Aorta (tissue), 5 donors: Measurements from ENCODE around the gene FYN. TPM values are rescaled to one million over a fixed set of nuclear protein-coding genes. Genes with fewer than 3 reads are reported as not detected.
"Not testable (repeated sequence)": the region's sequence is repeated elsewhere in the genome, so short reads cannot be mapped to it uniquely, and the experiment has no call there.

Source experiments
- ATAC-seq: fragments of 200-7000 bp; cut with Tn5 transposase; one replicate; pipeline ENCODE4 v1.9.1; 2022; ENCODE audit warnings: moderate library complexity; ENCODE audit not compliant: low FRiP score
- DNase-seq, 2 donors: peaks; one replicate each; pipeline ENCODE4 v3.0.0-alpha.2; 2020
- H3K27ac ChIP-seq, 2 donors: one replicate each; pipeline ENCODE4 v1.5.1; 2013; ENCODE audit warnings: low read length in 2 of 2, mild to moderate bottlenecking in 2 of 2, moderate library complexity in 2 of 2, control low read depth in 1 of 2, inconsistent platforms in 1 of 2, low read depth in 1 of 2
- H3K27me3 ChIP-seq, 2 donors: one replicate each; pipeline ENCODE4 v1.6.1; 2013; ENCODE audit warnings: control low read depth in 1 of 2, low read length in 1 of 2, mild to moderate bottlenecking in 1 of 2, moderate library complexity in 1 of 2; ENCODE audit not compliant: insufficient read depth in 2 of 2, control insufficient read depth in 1 of 2
- H3K36me3 ChIP-seq, 2 donors: one replicate each; pipeline ENCODE4 v1.6.1; 2013; ENCODE audit warnings: control low read depth in 1 of 2, low read length in 1 of 2, mild to moderate bottlenecking in 1 of 2; ENCODE audit not compliant: insufficient read depth in 2 of 2, control insufficient read depth in 1 of 2
- H3K4me1 ChIP-seq, 2 donors: one replicate each; pipeline ENCODE4 v1.6.1; 2013; ENCODE audit warnings: low read length in 2 of 2, control low read depth in 1 of 2, mild to moderate bottlenecking in 1 of 2, moderate library complexity in 1 of 2; ENCODE audit not compliant: insufficient read depth in 2 of 2, control insufficient read depth in 1 of 2
- H3K4me3 ChIP-seq, 2 donors: one replicate each; pipeline ENCODE4 v1.5.1; 2013; ENCODE audit warnings: low read length in 2 of 2, control low read depth in 1 of 2, mild to moderate bottlenecking in 1 of 2
- H3K9me3 ChIP-seq: one replicate; pipeline ENCODE4 v1.6.1; 2013; ENCODE audit warnings: mild to moderate bottlenecking, low read length; ENCODE audit not compliant: control insufficient read depth
- WGBS, 2 donors: extraction: QIAGEN DNeasy Blood & Tissue Kit; methylation state at CpG; one replicate each; pipeline ENCODE4 v1.1.7; 2013; 5-methylcytosine and 5-hydroxymethylcytosine counted together
- intact Hi-C, 2 donors: fragments of 100-400 bp; cut with DNase I; formaldehyde crosslinking; loops; one replicate each; pipeline versions ENCODE4 v1.14.2 to v1.15.0; 2022
- polyA plus RNA-seq, 2 donors: library from polyadenylated mRNA; stranded (reverse); fragments of 200-250 nt; gene quantifications; one replicate each; pipeline ENCODE4 v1.2.3, GENCODE V29; 2013
- total RNA-seq, 2 donors: library from RNA; stranded (reverse); fragmentation: NEBNext Ultra II Directional; extraction: Animal tissue kit (Norgen Biotek cat#: 25700); gene quantifications; one replicate each; pipeline ENCODE4 v1.2.1, GENCODE V29; 2021
- donor health status: healthy with polysubstance abuse.
- donor health status: Bipolar disorder and iron deficiency.
- donor health status: DM: no; HTN: no; CAD: no.
- donor health status: DM: no; HTN: no; CAD: no.
- donor health status: DM: yes; HTN: yes; CAD: no.

The FYN gene
- total and polyA plus RNA-seq, 4 donors: 31.7 to 162 (median 66.3) TPM

DNA sequence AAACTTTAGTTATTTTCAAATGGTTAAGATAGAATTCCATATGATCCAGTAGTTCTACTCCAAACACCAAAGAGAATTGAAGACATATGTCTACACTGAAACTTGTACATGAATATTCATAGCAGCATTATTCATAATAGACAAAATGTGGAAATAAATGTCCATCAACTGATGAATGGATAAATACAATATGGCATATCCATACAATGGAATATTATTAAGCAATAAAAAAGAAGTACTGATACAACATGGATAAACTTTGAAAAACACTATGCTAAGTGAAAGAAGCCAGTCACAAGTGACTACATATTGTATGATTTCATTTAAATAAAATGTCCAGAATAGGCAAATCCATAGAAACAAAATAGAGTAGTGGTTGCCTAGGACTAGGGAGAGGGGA lies 234.0 kb downstream of the FYN start:
- intact Hi-C loops: no loop called here
- no peak overlapping the region for H3K27ac ChIP-seq
- no peaks in the 10 kb centered on the region for H3K36me3 ChIP-seq
- ATAC-seq: no peak
- H3K4me1 ChIP-seq: no peaks in the 10 kb centered on the region
- no peak for DNase-seq
- H3K27me3 ChIP-seq: no peaks in the 10 kb centered on the region
- H3K9me3 ChIP-seq: no peaks in the 10 kb centered on the region
- no peak overlapping the region for H3K4me3 ChIP-seq

DNA sequence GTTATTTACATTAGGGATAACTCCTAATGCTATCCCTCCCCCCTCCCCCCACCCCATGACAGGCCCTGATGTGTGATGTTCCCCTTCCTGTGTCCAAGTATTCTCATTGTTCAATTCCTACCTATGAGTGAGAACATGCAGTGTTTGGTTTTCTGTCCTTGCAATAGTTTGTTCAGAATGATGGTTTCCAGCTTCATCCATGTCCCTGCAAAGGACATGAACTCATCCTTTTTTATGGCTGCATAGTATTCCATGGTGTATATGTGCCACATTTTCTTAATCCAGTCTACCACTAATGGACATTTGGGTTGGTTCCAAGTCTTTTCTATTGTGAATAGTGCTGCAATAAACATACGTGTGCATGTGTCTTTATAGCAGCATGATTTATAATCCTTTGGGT lies 238.3 kb downstream of the FYN start:
- H3K27me3 ChIP-seq, H3K36me3 ChIP-seq, H3K27ac ChIP-seq, DNase-seq, ATAC-seq, H3K4me3 ChIP-seq, intact Hi-C loops, H3K9me3 ChIP-seq, H3K4me1 ChIP-seq: not testable (repeated sequence)
- WGBS, 2 donors: 88 to 94% methylated on average over 1 of the region's 1 CpG

DNA sequence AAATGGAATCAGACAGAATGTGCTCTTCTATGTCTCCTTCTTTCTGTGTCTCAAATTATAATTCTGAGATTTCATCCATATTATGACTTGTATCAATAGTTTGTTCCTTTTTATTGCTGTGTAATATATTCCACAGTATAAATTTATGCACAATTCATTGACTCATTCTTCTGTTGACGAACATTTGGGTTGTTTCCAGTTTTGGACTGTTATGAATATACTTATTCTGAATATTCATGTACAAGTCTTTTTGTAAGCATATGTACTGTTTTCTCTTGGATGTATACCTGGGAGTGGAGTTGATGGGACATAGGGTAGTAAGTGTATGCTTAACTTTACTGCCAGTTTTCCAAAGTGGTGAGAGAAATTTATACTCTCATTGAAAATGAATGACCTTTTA lies 239.4 kb downstream of the FYN start:
- H3K4me1 ChIP-seq: no peaks in the 10 kb centered on the region
- H3K27ac ChIP-seq: no peak overlapping the region
- no peak for ATAC-seq
- peaks cover 0 to 2% of the 10 kb centered on the region in 2 donors for H3K27me3 ChIP-seq
- DNase-seq: no peak
- no peaks in the 10 kb centered on the region for H3K36me3 ChIP-seq
- H3K9me3 ChIP-seq: no peaks in the 10 kb centered on the region
- 56 to 58% methylated on average over 1 of the region's 1 CpG for WGBS, 2 donors
- H3K4me3 ChIP-seq: no peak overlapping the region
- intact Hi-C loops: no loop called here

DNA sequence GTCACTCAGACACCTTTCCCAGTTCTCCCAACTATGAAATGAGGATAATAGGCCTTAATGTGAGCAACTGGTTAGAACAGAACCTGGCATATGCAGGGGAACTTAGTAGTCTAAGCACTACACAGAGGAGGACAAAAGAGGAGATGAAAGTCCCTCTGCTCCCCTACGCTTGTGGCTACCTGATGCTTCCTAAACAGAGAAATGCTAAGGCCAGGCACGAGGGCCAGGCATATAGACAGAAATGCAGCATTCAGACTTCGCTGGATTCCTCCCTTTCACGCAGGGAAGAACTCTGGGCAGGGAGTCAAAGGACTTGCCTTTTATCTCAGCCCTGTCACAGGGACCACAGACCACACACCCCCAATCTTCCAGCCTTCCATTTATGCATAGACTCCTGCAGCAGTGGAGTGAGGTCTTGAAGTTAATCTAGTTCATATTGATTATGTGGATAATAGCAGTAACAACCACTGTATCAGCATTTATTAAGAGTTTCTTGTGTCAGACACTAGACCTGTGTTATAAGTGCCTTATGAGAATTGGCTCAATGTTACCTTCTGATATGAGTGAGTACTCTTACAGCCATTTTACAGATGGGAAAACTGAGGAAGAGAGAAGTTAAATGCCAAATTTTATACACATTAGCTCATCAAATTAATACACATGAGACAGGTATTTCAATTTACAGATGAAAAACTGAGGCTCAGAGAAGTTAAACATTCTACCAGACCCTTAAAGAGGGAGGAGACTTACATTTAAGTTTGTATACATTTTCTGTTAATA lies 240.6 kb downstream of the FYN start:
- Histone ChIP-seq H3K36me3 (no peaks in the 10 kb centered on the region), H3K4me1 (no peaks in the 10 kb centered on the region), H3K27me3 (peaks cover 0 to 2% of the 10 kb centered on the region in 2 donors), H3K27ac (no peak overlapping the region), H3K9me3 (no peaks in the 10 kb centered on the region), H3K4me3 (no peak overlapping the region)
- DNase-seq: no peak
- no peak for ATAC-seq
- intact Hi-C loops: no loop called here
- WGBS, 2 donors: 94% methylated on average over 4 of the region's 4 CpGs

DNA sequence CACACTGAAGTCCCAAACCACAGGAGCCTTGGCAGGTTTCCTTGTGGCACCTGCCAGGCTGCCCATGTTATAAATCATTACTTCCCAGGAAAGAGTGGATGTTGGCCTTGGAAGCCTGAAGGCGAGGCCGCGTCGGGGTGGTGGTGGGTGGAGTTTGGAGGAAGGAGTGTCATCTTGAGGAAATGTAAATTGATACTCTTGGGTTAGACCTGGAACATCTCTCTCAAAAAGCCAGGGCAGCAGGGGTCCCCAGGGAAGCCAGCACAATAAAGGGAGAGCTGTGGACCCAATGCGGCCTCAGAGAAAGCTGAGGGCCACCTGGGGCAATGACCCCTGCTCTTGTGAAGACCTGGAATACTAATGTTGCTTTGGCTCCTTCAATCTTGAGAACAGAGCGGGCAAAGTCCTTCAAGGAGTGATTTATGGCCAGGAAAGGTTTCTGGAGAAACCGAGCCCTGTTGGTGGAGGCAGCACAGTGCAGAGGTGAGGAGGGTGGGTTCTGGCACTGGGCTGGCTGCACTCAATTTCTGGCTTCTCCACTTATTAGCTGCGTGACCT lies 241.3 kb downstream of the FYN start:
- no peak overlapping the region for H3K27ac ChIP-seq

DNA sequence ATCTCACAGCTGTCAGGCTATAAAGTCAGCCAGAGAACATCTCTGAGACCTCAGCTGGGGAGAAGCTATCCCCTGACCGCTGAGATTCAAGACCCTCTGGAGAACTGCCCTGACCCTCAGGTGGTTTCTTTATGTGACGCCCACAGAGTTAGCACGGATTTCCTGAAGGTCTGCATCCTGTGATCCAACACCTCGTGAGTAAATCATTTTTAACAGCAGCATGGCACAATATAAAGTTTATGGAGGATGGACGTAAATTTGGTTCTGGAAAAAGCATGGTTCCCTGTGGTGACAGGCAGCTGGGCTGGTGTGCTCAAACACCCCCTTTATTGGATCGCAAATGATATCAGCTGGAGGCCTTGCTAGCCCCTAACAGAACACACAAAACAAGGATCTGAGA lies 242.2 kb downstream of the FYN start:
- no peak for DNase-seq

More for the DNA sequence above, 241.3 kb downstream of the FYN start:
- H3K4me3 ChIP-seq: no peak overlapping the region
- 48 to 49% methylated on average over 8 of the region's 8 CpGs for WGBS, 2 donors
- H3K4me1 ChIP-seq: no peaks in the 10 kb centered on the region
- intact Hi-C loops: no loop called here
- ATAC-seq (peak; percentile 7), DNase-seq (no peak)
- peaks cover 0 to 2% of the 10 kb centered on the region in 2 donors for H3K27me3 ChIP-seq
- no peaks in the 10 kb centered on the region for H3K9me3 ChIP-seq
- no peaks in the 10 kb centered on the region for H3K36me3 ChIP-seq

DNA sequence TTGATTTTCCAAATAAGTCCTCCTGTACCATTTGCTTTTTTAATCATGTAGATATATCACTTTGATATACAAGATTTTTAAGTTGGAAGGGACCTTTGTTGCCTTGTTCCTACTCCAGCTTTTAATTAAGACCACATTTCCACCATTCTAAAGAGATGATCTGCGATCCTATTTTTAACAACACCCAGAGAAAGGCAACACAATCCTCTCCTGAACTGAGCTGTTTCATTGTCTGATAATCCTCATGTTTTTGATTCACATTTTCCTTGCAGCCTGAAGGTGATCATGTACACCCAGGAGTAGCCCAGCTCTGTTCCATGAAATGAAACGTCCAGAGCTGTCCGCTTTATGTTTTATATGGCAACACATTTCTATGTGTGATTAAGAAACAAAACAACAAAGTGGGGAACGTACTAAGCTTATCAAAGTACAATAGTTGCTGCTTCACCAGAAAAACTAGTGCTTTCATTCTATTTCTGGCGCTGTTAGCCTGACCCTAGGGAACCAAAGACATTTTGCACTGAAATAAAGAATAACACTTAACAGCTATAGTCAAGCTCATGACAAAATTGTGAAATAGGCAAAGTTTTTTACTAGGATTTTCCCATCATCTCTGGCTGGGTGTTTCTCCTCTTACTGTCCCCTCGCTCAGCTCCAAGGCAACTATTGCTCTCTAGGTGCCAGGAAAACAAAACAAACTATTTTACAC lies 245.0 kb downstream of the FYN start:
- no peak for DNase-seq
- Histone ChIP-seq H3K36me3 (no peaks in the 10 kb centered on the region), H3K27ac (peak overlapping the region; percentile 44 to 74), H3K27me3 (peaks cover 0 to 2% of the 10 kb centered on the region in 2 donors), H3K4me3 (no peak overlapping the region), H3K9me3 (no peaks in the 10 kb centered on the region), H3K4me1 (peaks cover 0 to 6% of the 10 kb centered on the region in 2 donors)
- 6 to 9% methylated on average over 6 of the region's 6 CpGs for WGBS, 2 donors
- intact Hi-C loops: no loop called here
- ATAC-seq: peak; percentile 72

More for the DNA sequence above, 242.2 kb downstream of the FYN start:
- no peak overlapping the region for H3K4me3 ChIP-seq
- H3K36me3 ChIP-seq: no peaks in the 10 kb centered on the region
- H3K4me1 ChIP-seq: no peaks in the 10 kb centered on the region
- no peak overlapping the region for H3K27ac ChIP-seq
- intact Hi-C loops: no loop called here
- no peaks in the 10 kb centered on the region for H3K9me3 ChIP-seq
- ATAC-seq: no peak
- WGBS, 2 donors: 86 to 89% methylated on average over 6 of the region's 6 CpGs
- peaks cover 0 to 2% of the 10 kb centered on the region in 2 donors for H3K27me3 ChIP-seq

DNA sequence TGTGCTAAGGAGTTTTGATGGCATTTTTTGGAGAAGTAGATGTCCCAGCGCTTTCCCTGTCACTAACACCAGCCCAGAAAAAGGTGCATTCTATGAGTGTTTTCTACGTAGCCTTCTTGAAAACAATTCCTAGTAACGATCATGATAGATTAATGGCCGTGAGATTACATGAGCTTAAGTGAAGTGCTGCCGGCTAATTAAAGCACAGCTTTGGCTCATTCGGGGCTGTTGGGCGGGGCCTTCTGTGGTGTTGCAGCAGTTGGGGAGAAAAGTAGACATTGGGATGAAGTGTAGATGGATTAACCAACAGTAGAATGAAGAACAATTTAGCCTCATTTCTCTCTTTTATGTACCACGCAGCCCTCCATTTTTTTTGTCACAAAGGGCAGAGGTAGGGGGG lies 246.8 kb downstream of the FYN start:
- Histone ChIP-seq H3K27me3 (peaks cover 0 to 2% of the 10 kb centered on the region in 2 donors), H3K9me3 (no peaks in the 10 kb centered on the region), H3K4me3 (peak overlapping the region in 1 of 2 donors; percentile 38), H3K4me1 (peaks cover 0 to 6% of the 10 kb centered on the region in 2 donors), H3K27ac (peak overlapping the region in 1 of 2 donors; percentile 56), H3K36me3 (no peaks in the 10 kb centered on the region)
- no peak for ATAC-seq
- WGBS, 2 donors: 32 to 33% methylated on average over 8 of the region's 8 CpGs
- DNase-seq: no peak
- intact Hi-C loops: no loop called here
